ENCODE data around the gene CHST5.
"Not testable (repeated sequence)": the region's sequence is repeated elsewhere in the genome, so short reads cannot be mapped to it uniquely, and the experiment has no call there.

The CHST5 gene

GRCh38 chr16:75502916-75503605 lies 32.8 kb downstream of the CHST5 start:
- no peak for DNase-seq

- not testable (repeated sequence) for DNase-seq
These were observed 34.1 kb downstream of the CHST5 start for GRCh38 chr16:75501820-75502219.

- DNase-seq = no peak
These were observed 34.5 kb downstream of the CHST5 start for GRCh38 chr16:75501359-75501758.

- DNase-seq = peak; percentile 19
These were observed 37.1 kb downstream of the CHST5 start for GRCh38 chr16:75498605-75499322.

GRCh38 chr16:75497558-75497957 lies 38.4 kb downstream of the CHST5 start:
- no peak for DNase-seq

- no peak for DNase-seq
These were observed 40.7 kb downstream of the CHST5 start, which contains the start of gene CHST6 for GRCh38 chr16:75495076-75495674. Gene CHST6 (minus strand): TSS chr16:75495441. CDS start chr16:75479828, 15,613 bp downstream.

- DNase-seq = no peak
These were observed 41.2 kb downstream of the CHST5 start for GRCh38 chr16:75494661-75495075.

- no peak for DNase-seq
These were observed 41.7 kb downstream of the CHST5 start for GRCh38 chr16:75494184-75494583.

- no peak for DNase-seq
These were observed 44.0 kb downstream of the CHST5 start for GRCh38 chr16:75491876-75492275.

- DNase-seq = no peak
These were observed 47.6 kb downstream of the CHST5 start for GRCh38 chr16:75488322-75488721.

- DNase-seq = no peak
These were observed 49.1 kb downstream of the CHST5 start for GRCh38 chr16:75486676-75487313.

GRCh38 chr16:75486014-75486675 lies 49.8 kb downstream of the CHST5 start:
- no peak for DNase-seq

- DNase-seq = no peak
These were observed 50.5 kb downstream of the CHST5 start for GRCh38 chr16:75485230-75486013.

- peak; percentile 59 for DNase-seq
These were observed 52.7 kb downstream of the CHST5 start for GRCh38 chr16:75483222-75483621.

- DNase-seq = no peak
These were observed 53.3 kb downstream of the CHST5 start for GRCh38 chr16:75482434-75483205.

GRCh38 chr16:75481475-75481874 lies 54.4 kb downstream of the CHST5 start:
- no peak for DNase-seq

- no peak for DNase-seq
These were observed 56.4 kb downstream of the CHST5 start for GRCh38 chr16:75479421-75479990.
